Renal cortical epithelial cell (primary cell): ENCODE results near the gene ZBTB32. TPM values are rescaled to one million over a fixed set of nuclear protein-coding genes. Genes with fewer than 3 reads are reported as not detected.

Experiments
- DNase-seq: peaks from one replicate; pipeline ENCODE4 v3.0.0-alpha.2; 2011; ENCODE audit warnings: low read depth
- total RNA-seq: library from RNA; depleted of rRNA; stranded (reverse); fragments of >200 nt; gene quantifications from 2 replicates; pipeline ENCODE4 v1.2.3, GENCODE V29; 2014

The ZBTB32 gene
- total RNA-seq, 1 donor from 2014 or later: not detected

DNA sequence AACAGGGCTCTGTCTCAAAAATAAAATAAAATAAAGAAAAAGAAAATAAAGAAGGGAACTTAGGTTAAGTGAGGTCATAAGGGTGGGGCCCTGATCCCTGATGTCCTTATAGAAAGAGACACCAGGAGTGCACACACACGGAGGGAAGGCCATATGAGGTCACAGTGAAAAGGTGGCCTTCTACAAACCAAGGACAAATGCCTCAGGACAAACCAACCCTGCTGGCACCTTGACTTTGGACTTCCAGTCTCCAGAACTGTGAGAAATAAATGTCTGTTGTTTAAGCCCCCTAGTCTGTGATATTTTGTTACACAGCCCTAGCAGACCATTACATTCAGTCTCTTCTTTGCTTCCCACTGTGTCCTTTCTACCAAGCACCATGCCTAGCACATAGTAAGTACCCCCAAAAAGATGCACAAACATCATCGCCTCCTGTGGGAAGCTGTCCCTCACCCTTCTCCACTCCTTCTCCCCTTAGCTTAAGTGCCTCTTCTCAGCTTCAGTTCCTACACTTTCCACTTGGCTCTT lies 8.4 kb upstream of the ZBTB32 start:
- DNase-seq: no peak

- DNase-seq: no peak
Observed at GRCh38 chr19:35696835-35697234, 7.5 kb upstream of the ZBTB32 start.

DNA sequence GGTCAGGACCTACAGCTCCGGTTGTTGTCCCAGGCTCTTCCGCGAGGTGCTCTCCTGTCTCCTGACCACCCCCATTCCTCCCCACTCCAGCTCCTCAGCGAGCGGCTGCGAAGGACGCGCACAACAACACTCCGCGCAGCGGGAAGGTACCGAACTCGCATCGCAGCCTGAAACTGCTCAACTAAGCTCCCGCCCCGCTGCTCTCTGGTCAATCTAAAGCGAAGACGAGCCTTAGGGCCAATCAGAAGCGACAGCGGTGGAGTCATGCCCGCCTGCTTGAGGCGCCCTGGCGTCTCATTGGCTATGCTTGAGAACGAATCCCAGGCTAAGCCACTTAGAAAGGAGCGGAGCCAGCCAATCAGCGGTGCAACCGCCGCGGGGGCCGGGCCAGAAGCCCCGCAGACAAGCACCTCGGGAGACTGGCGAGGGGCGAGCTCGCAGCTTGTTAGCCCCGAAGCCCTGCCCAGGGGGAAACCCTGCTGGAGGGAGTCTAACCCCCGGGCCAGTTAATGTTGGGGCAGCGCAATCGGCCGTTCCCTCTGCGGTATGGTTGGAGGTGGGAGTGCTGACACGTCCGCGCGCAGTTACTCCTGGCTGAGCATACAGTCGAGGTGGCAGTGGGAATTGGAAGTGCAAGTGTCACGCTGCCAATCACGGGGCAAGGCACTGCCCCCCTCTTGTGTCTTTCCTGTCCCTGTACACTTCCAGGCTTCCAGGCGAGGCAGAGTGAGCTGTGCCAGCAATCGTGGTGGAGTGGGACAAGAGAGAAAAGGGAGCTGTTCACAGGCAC lies 1.9 kb upstream of the ZBTB32 start:
- DNase-seq: peak; percentile 95

GRCh38 chr19:35703343-35703742 lies 1.0 kb upstream of the ZBTB32 start:
- no peak for DNase-seq

DNA sequence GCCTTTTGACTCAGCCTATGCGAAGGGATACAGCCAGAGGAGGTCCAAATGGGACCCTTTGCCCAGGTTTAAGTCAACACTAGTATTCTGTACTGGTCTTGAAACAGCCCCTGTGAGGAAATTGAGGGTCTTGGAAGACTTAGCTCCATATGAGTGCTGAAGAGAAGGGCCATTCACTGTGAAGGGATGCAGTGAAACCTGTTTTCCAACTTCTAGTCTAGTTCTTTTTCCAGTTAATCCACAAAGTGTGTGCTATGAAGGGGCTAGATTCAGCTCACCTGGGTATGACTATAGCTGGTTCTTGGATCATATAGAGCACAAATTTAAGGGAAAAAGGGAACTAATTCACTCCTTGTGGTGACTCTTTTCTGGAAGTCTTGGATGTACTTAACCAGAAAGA lies 4.0 kb downstream of the ZBTB32 start:
- DNase-seq: no peak

GRCh38 chr19:35710784-35711723 lies 6.7 kb downstream of the ZBTB32 start:
- no peak for DNase-seq

GRCh38 chr19:35712567-35713505 lies 8.5 kb downstream of the ZBTB32 start:
- no peak for DNase-seq

GRCh38 chr19:35713506-35713850 lies 9.1 kb downstream of the ZBTB32 start:
- DNase-seq: no peak

DNA sequence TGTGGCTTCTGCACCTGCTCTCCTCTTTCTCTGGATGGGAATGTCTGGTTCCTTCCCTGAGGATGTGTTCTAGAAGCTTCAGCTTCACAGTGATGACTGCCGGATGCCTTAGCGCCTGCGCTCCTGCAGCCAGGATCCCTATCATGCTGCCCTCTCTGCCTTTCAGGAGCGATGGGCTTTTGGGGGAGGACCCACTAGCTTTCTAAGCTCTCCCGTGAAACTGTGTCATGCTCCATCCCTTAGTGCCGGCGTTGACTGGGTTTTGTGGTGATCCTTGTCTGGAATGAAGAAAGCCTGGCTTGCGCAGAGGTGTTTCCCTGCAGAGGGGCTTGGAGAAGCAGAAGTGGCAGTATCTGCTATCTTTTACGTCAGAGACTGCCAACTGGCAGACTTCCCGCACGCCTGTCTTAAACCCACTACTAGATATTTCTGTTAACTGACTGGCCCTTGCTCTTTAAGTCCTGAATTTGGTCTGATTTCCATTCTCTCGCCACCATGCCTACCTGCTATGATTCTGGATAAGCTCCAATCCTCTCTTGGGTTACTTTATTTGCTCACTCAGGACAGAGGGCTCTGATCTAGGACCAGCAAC lies 9.6 kb downstream of the ZBTB32 start:
- no peak for DNase-seq

DNA sequence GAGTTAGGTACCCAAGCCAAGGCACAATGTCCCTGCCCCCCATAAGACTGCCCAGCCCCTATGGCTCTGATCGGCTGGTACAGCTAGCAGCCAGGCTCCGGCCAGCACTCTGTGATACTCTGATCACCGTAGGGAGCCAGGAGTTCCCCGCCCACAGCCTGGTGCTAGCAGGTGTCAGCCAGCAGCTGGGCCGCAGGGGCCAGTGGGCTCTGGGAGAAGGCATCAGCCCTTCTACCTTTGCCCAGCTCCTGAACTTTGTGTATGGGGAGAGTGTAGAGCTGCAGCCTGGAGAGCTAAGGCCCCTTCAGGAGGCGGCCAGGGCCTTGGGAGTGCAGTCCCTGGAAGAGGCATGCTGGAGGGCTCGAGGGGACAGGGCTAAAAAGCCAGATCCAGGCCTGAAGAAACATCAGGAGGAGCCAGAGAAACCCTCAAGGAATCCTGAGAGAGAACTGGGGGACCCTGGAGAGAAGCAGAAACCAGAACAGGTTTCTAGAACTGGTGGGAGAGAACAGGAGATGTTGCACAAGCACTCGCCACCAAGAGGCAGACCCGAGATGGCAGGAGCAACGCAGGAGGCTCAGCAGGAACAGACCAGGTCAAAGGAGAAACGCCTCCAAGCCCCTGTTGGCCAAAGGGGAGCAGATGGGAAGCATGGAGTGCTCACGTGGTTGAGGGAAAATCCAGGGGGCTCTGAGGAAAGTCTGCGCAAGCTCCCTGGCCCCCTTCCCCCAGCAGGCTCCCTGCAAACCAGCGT lies 10.4 kb downstream of the ZBTB32 start:
- no peak for DNase-seq

DNA sequence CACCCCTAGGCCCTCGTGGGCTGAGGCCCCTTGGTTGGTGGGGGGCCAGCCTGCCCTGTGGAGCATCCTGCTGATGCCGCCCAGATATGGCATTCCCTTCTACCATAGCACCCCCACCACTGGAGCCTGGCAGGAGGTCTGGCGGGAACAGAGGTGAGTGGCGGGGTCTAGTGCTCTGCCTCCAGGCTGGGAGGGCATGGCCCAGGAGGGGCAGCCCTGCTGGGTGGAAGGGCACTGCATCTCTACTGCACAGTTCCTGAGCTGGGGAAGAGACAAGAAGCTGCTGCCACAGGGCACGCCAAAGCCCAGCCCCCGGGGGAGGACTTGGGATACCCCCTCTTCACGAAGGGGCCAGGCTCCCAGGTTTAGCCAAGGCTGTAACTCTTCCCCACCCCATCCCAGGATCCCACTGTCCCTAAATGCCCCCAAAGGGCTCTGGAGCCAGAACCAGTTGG lies 11.0 kb downstream of the ZBTB32 start:
- no peak for DNase-seq

- no peak for DNase-seq
Observed at GRCh38 chr19:35715981-35716800, 11.8 kb downstream of the ZBTB32 start.

GRCh38 chr19:35716801-35717664 lies 12.7 kb downstream of the ZBTB32 start:
- peak; percentile 86 for DNase-seq

DNA sequence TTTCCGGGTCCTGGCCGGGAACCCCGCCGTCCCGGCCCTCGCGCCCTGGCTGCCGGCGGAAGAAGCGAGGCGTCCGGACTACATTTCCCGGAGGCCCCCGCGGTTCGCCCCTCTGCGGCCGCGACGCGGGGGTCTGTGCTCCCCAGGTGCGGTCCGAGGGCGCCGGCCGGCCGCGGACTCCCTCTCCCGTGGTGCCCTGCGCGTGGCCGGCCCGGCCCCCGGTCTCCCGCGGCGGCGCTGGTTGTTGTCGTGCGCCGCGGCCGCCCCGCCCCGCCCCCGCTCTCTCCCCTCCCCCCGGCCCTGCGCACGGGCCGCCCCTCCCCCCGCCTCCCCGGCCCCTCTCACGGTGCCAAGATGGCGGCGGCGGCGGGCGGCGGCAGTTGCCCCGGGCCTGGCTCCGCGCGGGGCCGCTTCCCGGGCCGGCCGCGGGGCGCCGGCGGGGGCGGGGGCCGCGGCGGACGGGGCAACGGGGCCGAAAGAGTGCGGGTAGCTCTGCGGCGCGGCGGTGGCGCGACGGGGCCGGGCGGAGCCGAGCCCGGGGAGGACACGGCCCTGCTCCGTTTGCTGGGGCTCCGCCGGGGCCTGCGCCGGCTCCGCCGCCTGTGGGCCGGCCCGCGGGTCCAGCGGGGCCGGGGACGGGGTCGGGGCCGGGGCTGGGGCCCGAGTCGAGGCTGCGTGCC lies 13.4 kb downstream of the ZBTB32 start, which contains the start of gene KMT2B:
Gene KMT2B, plus strand, starts transcription at position 339 of the 680 bp plus-strand sequence. Its CDS starts 16 bp downstream, at position 355.
- no peak for DNase-seq

DNA sequence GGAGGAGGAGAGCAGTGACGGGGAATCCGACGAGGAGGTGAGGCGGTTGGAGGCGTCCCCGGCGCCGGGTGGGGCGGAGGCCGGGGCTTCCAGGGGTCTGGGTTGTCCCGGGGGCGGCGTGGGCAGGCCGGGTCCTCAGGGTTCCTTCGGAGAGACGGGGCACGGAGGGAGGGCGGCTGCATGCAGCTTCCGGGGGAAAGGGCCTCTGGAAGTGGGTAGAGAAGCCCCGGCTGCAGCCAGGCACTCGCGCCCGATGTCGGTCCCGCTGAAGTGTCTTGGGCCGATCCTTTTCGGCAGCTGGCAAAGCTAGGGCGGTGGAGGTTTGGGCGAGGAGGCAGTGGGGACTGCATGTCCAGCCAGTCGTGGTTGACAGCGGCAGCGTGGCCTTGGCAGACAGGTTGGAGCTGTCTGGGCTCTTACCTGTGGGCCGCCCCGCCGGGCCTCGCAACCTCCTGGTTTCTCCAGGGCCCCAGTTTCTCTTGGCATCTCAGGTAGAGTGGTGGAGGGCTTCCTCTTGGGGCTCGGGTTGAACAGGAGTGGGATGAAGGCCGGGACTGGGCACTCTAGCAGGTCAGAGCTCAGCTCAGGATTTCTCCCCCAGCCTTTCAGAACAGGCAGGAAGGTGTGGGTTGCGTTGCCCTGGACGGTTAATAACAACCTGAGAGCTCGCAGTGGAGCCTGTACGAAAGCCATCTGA lies 14.1 kb downstream of the ZBTB32 start:
- no peak for DNase-seq

DNA sequence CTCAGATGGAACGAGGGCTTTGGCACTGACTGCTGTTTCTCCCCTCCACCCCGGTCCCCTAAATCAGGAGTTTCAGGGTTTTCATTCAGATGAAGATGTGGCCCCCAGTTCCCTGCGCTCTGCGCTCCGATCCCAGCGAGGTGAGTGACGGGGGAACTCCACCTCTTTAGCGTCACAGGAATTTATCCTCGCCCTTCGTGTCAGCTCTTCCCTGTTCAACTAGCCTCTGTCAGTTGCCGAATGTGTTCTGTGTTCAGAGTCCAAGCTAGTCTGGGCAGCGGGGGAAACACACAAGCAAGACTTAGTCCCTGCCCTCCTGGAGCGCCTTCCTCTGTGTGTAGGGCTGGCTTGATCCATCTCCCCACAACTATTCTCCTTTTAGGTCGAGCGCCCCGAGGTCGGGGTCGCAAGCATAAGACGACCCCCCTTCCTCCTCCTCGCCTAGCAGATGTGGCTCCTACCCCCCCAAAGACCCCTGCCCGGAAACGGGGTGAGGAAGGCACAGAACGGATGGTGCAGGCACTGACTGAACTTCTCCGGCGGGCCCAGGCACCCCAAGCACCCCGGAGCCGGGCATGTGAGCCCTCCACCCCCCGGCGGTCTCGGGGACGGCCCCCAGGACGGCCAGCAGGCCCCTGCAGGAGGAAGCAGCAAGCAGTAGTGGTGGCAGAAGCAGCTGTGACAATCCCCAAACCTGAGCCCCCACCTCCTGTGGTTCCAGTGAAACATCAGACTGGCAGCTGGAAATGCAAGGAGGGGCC lies 15.2 kb downstream of the ZBTB32 start:
- no peak for DNase-seq
